CD4-positive, alpha-beta T cell treated with Interleukin-1 beta for 1 hour (primary cell): ENCODE data around the gene MEI1.

Experiments
- DNase-seq, 2 donors: peaks; one replicate each; pipeline ENCODE4 v3.0.0-alpha.2; 2020 to 2022

Gene MEI1

GRCh38 chr22:41798736-41799135 is 99.4 kb downstream of the MEI1 start:
- DNase-seq = no peak

GRCh38 chr22:41799486-41800347 is 100.4 kb downstream of the MEI1 start:
- DNase-seq = peak in 1 of 2 donors; percentile 12

GRCh38 chr22:41800348-41801146 is 101.2 kb downstream of the MEI1 start, which contains the start of gene CCDC134:
CCDC134 (plus strand) TSS chr22:41800679; CDS start chr22:41808891, 8,212 bp downstream.
- DNase-seq = peak; percentile 92 to 93

GRCh38 chr22:41801147-41801819 is 102.0 kb downstream of the MEI1 start:
- DNase-seq = no peak

GRCh38 chr22:41801886-41802285 is 102.6 kb downstream of the MEI1 start:
- DNase-seq = no peak

- no peak for DNase-seq
Measured at GRCh38 chr22:41805639-41806038, 106.3 kb downstream of the MEI1 start.

- DNase-seq = no peak
Measured at GRCh38 chr22:41808400-41808799, 109.1 kb downstream of the MEI1 start.

GRCh38 chr22:41810022-41810421 is 110.7 kb downstream of the MEI1 start:
- no peak for DNase-seq

GRCh38 chr22:41812805-41813545 is 113.7 kb downstream of the MEI1 start:
- no peak for DNase-seq

GRCh38 chr22:41813726-41814410 is 114.6 kb downstream of the MEI1 start:
- DNase-seq = no peak

GRCh38 chr22:41815716-41816115 is 116.4 kb downstream of the MEI1 start:
- no peak for DNase-seq

- no peak for DNase-seq
Measured at GRCh38 chr22:41816241-41816640, 116.9 kb downstream of the MEI1 start.

GRCh38 chr22:41816871-41817270 is 117.6 kb downstream of the MEI1 start:
- no peak for DNase-seq

GRCh38 chr22:41818011-41818410 is 118.7 kb downstream of the MEI1 start:
- no peak for DNase-seq

- DNase-seq = no peak
Measured at GRCh38 chr22:41818596-41818995, 119.3 kb downstream of the MEI1 start.

GRCh38 chr22:41819257-41819656 is 120.0 kb downstream of the MEI1 start:
- no peak for DNase-seq

- DNase-seq = no peak
Measured at GRCh38 chr22:41820447-41820846, 121.1 kb downstream of the MEI1 start.

- no peak for DNase-seq
Measured at GRCh38 chr22:41821471-41822316, 122.4 kb downstream of the MEI1 start.

GRCh38 chr22:41822317-41823057 is 123.2 kb downstream of the MEI1 start:
- peak; percentile 33 to 83 for DNase-seq

- DNase-seq = no peak
Measured at GRCh38 chr22:41823797-41824196, 124.5 kb downstream of the MEI1 start.
